ENCODE data around the gene FAM241A.

The FAM241A gene

DNA sequence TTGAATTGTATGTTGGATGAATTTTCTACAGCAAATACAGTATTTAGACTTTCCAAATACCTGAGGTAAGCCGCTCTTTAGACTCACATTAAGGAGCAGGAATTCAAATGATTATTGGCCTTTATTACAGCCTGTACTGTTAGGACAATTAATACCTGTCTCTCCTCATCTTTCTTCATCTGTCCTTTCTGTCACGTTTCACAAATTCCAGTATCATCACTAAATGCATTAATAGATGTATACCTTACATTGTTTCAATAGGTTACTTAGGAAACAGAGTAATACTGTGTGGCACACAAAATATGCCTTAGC is 1.2 kb downstream of the FAM241A start:
- H3K36me3 ChIP-seq, result no peaks in the 10 kb centered on the region
- no peak for DNase-seq
- no peaks in the 10 kb centered on the region for H3K9me3 ChIP-seq
- no peaks in the 10 kb centered on the region; the same call in 1 of the 2 replicates for H3K4me1 ChIP-seq
- H3K4me3 ChIP-seq (ENCODE audit: low read depth, low read length), result no peak overlapping the region; the same call in 1 of the 2 replicates
- peaks cover 47% of the 10 kb centered on the region for H3K27me3 ChIP-seq
- no peak for TF ChIP-seq CTCF (IDR thresholded peaks at IDR 0.05; ENCODE audit: low read depth, low read length)

GRCh38 chr4:112147697-112148096 is 2.4 kb downstream of the FAM241A start:
- no peaks in the 10 kb centered on the region; the same call in 1 of the 2 replicates for H3K4me1 ChIP-seq
- DNase-seq, result no peak
- no peak for TF ChIP-seq CTCF (IDR thresholded peaks at IDR 0.05; ENCODE audit: low read depth, low read length)
- H3K4me3 ChIP-seq (ENCODE audit: low read depth, low read length), result no peak overlapping the region
- no peaks in the 10 kb centered on the region for H3K9me3 ChIP-seq
- no peaks in the 10 kb centered on the region for H3K36me3 ChIP-seq
- peaks cover 57% of the 10 kb centered on the region for H3K27me3 ChIP-seq

GRCh38 chr4:112150920-112151319 is 5.7 kb downstream of the FAM241A start:
- H3K4me1 ChIP-seq, result no peaks in the 10 kb centered on the region; the same call in 1 of the 2 replicates
- no peak overlapping the region for H3K4me3 ChIP-seq (ENCODE audit: low read depth, low read length)
- no peaks in the 10 kb centered on the region for H3K9me3 ChIP-seq
- DNase-seq, result no peak
- TF ChIP-seq CTCF (IDR thresholded peaks at IDR 0.05; ENCODE audit: low read depth, low read length), result no peak
- no peaks in the 10 kb centered on the region for H3K36me3 ChIP-seq
- H3K27me3 ChIP-seq, result peaks cover 60% of the 10 kb centered on the region

DNA sequence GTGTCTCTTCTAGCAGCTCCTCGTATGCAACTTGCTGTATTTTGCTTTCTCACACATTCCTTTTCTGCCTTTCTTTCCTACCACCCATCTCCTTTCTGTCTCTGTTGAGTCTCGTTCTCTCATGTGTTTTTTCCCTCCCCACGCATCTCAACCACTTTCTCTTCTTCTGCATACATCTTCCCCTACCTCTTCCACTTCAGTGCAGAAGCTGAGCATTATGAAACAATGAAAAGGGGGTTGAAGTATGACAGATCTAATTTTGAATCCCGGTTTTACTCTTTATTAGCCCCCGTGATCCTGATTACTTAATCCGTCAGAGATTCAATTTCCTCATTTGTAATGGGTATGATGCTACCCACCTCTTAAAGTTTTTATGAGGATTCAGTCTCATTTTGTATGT is 7.3 kb downstream of the FAM241A start:
- H3K36me3 ChIP-seq, result no peaks in the 10 kb centered on the region
- no peak for DNase-seq
- no peak for TF ChIP-seq CTCF (IDR thresholded peaks at IDR 0.05; ENCODE audit: low read depth, low read length)

DNA sequence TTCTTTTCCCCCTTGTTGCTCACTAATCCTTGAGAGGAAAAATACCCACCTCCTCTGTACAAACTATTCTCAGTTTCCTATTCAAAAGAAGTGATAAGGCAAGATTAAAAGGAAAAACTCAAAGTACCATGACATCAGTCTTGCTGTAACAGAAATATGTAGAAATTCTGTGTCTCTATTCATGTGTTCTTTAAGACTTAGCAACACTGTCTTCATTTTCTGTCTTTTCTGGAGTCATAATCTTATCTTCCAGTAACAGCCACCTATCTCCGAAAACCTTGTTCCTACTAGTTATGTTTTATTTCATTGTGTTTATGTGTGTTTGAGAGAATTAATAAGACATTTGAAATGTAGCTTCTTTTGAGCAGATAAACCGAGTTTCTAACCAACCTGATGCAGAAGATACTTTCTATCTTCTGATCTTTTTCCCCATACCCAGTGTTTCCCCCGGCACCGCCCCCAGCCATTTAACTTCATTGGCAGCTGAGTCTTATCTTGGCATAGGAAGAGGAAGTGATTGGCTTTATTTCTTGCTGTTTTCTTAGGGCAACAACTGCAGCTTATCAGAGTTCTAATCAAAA is 8.0 kb downstream of the FAM241A start:
- no peaks in the 10 kb centered on the region for H3K4me1 ChIP-seq
- H3K27me3 ChIP-seq, result peaks cover 37% of the 10 kb centered on the region
- no peak for DNase-seq
- no peak overlapping the region for H3K4me3 ChIP-seq (ENCODE audit: low read depth, low read length)
- TF ChIP-seq CTCF (IDR thresholded peaks at IDR 0.05; ENCODE audit: low read depth, low read length), result no peak
- H3K36me3 ChIP-seq, result no peaks in the 10 kb centered on the region
- no peaks in the 10 kb centered on the region for H3K9me3 ChIP-seq

More for the DNA sequence above, 7.3 kb downstream of the FAM241A start:
- Histone ChIP-seq H3K9me3 (no peaks in the 10 kb centered on the region), H3K4me1 (no peaks in the 10 kb centered on the region), H3K27me3 (peaks cover 44% of the 10 kb centered on the region), H3K4me3 (ENCODE audit: low read depth, low read length) (no peak overlapping the region)

- Histone ChIP-seq H3K27me3 (peaks cover 30% of the 10 kb centered on the region), H3K9me3 (no peaks in the 10 kb centered on the region), H3K4me3 (ENCODE audit: low read depth, low read length) (no peak overlapping the region), H3K4me1 (no peaks in the 10 kb centered on the region), H3K36me3 (no peaks in the 10 kb centered on the region)
- DNase-seq, result no peak
- no peak for TF ChIP-seq CTCF (IDR thresholded peaks at IDR 0.05; ENCODE audit: low read depth, low read length)
Observed at GRCh38 chr4:112156112-112156511, 10.9 kb downstream of the FAM241A start.
